Astrocyte (in vitro differentiated cells and primary cell): ENCODE measurements around the gene XYLT1. TPM values are rescaled to one million over a fixed set of nuclear protein-coding genes. Genes with fewer than 3 reads are reported as not detected.

Source experiments
- DNase-seq: peaks from one replicate; pipeline ENCODE4 v3.0.0-alpha.2; 2010; ENCODE audit warnings: low read depth
- FAIRE-seq: peaks from 2 replicates; lab custom pipeline; 2011; peaks lifted over from hg19 to GRCh38; lab: Jason Lieb, UNC
- H2AFZ ChIP-seq: 2 replicates; pipeline ENCODE4 v1.6.0; 2012; ENCODE audit warnings: low read depth, low read length, inconsistent platforms
- H3K27ac ChIP-seq: 2 replicates; pipeline ENCODE4 v1.5.1; 2011; ENCODE audit warnings: low read depth, low read length, inconsistent platforms
- H3K27me3 ChIP-seq: 2 replicates; pipeline ENCODE4 v1.6.0; 2011; ENCODE audit warnings: low read length, inconsistent platforms; ENCODE audit not compliant: insufficient read depth
- H3K36me3 ChIP-seq: 2 replicates; pipeline ENCODE4 v1.5.1; 2011; ENCODE audit warnings: low read length, inconsistent platforms; ENCODE audit not compliant: insufficient read depth
- H3K4me1 ChIP-seq: 2 replicates; pipeline ENCODE4 v1.5.1; 2011; ENCODE audit warnings: low read length, inconsistent platforms; ENCODE audit not compliant: insufficient read depth
- H3K4me2 ChIP-seq: 2 replicates; pipeline ENCODE4 v1.6.0; 2012; ENCODE audit warnings: low read length, inconsistent platforms
- H3K4me3 ChIP-seq: 2 replicates; pipeline ENCODE4 v1.5.1; 2011; ENCODE audit warnings: low read depth, mild to moderate bottlenecking, low read length, inconsistent platforms; ENCODE audit not compliant: insufficient read depth
- H3K79me2 ChIP-seq: 2 replicates; pipeline ENCODE4 v1.6.0; 2012; ENCODE audit warnings: mild to moderate bottlenecking, low read length, inconsistent platforms; ENCODE audit not compliant: insufficient read depth
- H3K9ac ChIP-seq: 2 replicates; pipeline ENCODE4 v1.6.0; 2012; ENCODE audit warnings: mild to moderate bottlenecking, low read length, inconsistent platforms
- H3K9me3 ChIP-seq: 2 replicates; pipeline ENCODE4 v1.5.1; 2012; ENCODE audit warnings: low read depth, mild to moderate bottlenecking, low read length, inconsistent platforms; ENCODE audit not compliant: insufficient read depth
- H4K20me1 ChIP-seq: 2 replicates; pipeline ENCODE4 v1.6.0; 2012; ENCODE audit warnings: low read length, inconsistent platforms; ENCODE audit not compliant: insufficient read depth
- H3K27ac Mint-ChIP-seq: one replicate; pipeline ENCODE4 v1.8.0; 2021; ENCODE audit warnings: mild to moderate bottlenecking, mixed read lengths; ENCODE audit not compliant: unreplicated experiment
- H3K27me3 Mint-ChIP-seq: one replicate; pipeline ENCODE4 v1.8.0; 2021; ENCODE audit warnings: low read depth, mixed read lengths; ENCODE audit not compliant: unreplicated experiment
- H3K36me3 Mint-ChIP-seq: one replicate; pipeline ENCODE4 v1.8.0; 2021; ENCODE audit warnings: low read depth, mixed read lengths; ENCODE audit not compliant: unreplicated experiment
- H3K4me1 Mint-ChIP-seq: one replicate; pipeline ENCODE4 v1.8.0; 2021; ENCODE audit warnings: low read depth, mixed read lengths; ENCODE audit not compliant: unreplicated experiment
- H3K4me3 Mint-ChIP-seq: one replicate; pipeline ENCODE4 v1.8.0; 2021; ENCODE audit warnings: mild to moderate bottlenecking, moderate library complexity, mixed read lengths; ENCODE audit not compliant: unreplicated experiment
- H3K9me3 Mint-ChIP-seq: one replicate; pipeline ENCODE4 v1.8.0; 2021; ENCODE audit warnings: mild to moderate bottlenecking, mixed read lengths; ENCODE audit not compliant: unreplicated experiment
- CTCF ChIP-seq: IDR thresholded peaks from 2 replicates; pipeline ENCODE4 v1.5.1; 2011; ENCODE audit warnings: low read depth, mild to moderate bottlenecking, inconsistent platforms, low read length, moderate library complexity; ENCODE audit not compliant: insufficient read depth
- EZH2 ChIP-seq: IDR thresholded peaks from 2 replicates; pipeline ENCODE4 v1.6.1; 2012; ENCODE audit warnings: mild to moderate bottlenecking, low read length, inconsistent platforms; ENCODE audit not compliant: insufficient read depth
- total RNA-seq: library from RNA; stranded (reverse); gene quantifications from 2 replicates; pipeline ENCODE4 v1.2.1, GENCODE V29; 2021

XYLT1 gene
- total RNA-seq, 1 donor from 2014 or later = 22.9 TPM

GRCh38 chr16:17223576-17223975 is 247.2 kb downstream of the XYLT1 start:
- peaks cover 90% of the 10 kb centered on the region for H4K20me1 ChIP-seq
- H3K27me3 Mint-ChIP-seq = no peaks in the 10 kb centered on the region
- peaks cover 11% of the 10 kb centered on the region for H3K79me2 ChIP-seq
- H3K4me2 ChIP-seq = no peak overlapping the region
- no peak overlapping the region for H3K27ac Mint-ChIP-seq
- H3K9ac ChIP-seq = no peak overlapping the region
- H3K9me3 ChIP-seq = no peaks in the 10 kb centered on the region
- FAIRE-seq (no peak), DNase-seq (no peak)
- no peak for TF ChIP-seq EZH2
- no peak for TF ChIP-seq CTCF
- no peak overlapping the region for H3K27ac ChIP-seq
- no peak overlapping the region for H2AFZ ChIP-seq
- peaks cover 3% of the 10 kb centered on the region for H3K36me3 ChIP-seq
- H3K36me3 Mint-ChIP-seq = peaks cover 7% of the 10 kb centered on the region
- H3K9me3 Mint-ChIP-seq = no peaks in the 10 kb centered on the region
- H3K4me1 Mint-ChIP-seq = peaks cover 3% of the 10 kb centered on the region
- H3K4me3 ChIP-seq = no peak overlapping the region
- H3K27me3 ChIP-seq = no peaks in the 10 kb centered on the region
- H3K4me3 Mint-ChIP-seq = no peak overlapping the region
- peaks cover 14% of the 10 kb centered on the region for H3K4me1 ChIP-seq

GRCh38 chr16:17222871-17223401 is 247.8 kb downstream of the XYLT1 start:
- Mint-ChIP-seq H3K27ac (no peak overlapping the region), H3K27me3 (no peaks in the 10 kb centered on the region), H3K36me3 (peaks cover 2% of the 10 kb centered on the region), H3K9me3 (no peaks in the 10 kb centered on the region), H3K4me1 (peaks cover 3% of the 10 kb centered on the region), H3K4me3 (no peak overlapping the region)
- H3K9me3 ChIP-seq = no peaks in the 10 kb centered on the region
- H3K4me2 ChIP-seq = no peak overlapping the region
- no peak overlapping the region for H2AFZ ChIP-seq
- no peak overlapping the region for H3K9ac ChIP-seq
- no peaks in the 10 kb centered on the region for H3K27me3 ChIP-seq
- peaks cover 11% of the 10 kb centered on the region for H3K79me2 ChIP-seq
- peaks cover 14% of the 10 kb centered on the region for H3K4me1 ChIP-seq
- H3K4me3 ChIP-seq = no peak overlapping the region
- no peak for TF ChIP-seq CTCF
- TF ChIP-seq EZH2 = no peak
- FAIRE-seq (no peak), DNase-seq (peak; percentile 24)
- no peak overlapping the region for H3K27ac ChIP-seq
- H4K20me1 ChIP-seq = peaks cover 90% of the 10 kb centered on the region
- peaks cover 3% of the 10 kb centered on the region for H3K36me3 ChIP-seq

- FAIRE-seq = no peak
These were observed 250.8 kb downstream of the XYLT1 start for GRCh38 chr16:17219991-17220390.

More at GRCh38 chr16:17219991-17220390, 250.8 kb downstream of the XYLT1 start:
- peaks cover 16% of the 10 kb centered on the region for H3K79me2 ChIP-seq
- H2AFZ ChIP-seq = no peak overlapping the region
- H3K27me3 ChIP-seq = no peaks in the 10 kb centered on the region
- no peak overlapping the region for H3K4me3 ChIP-seq
- Mint-ChIP-seq H3K36me3 (peaks cover 2% of the 10 kb centered on the region), H3K4me3 (no peak overlapping the region), H3K27ac (no peak overlapping the region), H3K4me1 (peaks cover 1% of the 10 kb centered on the region), H3K27me3 (no peaks in the 10 kb centered on the region), H3K9me3 (no peaks in the 10 kb centered on the region)
- H3K36me3 ChIP-seq = no peaks in the 10 kb centered on the region
- H4K20me1 ChIP-seq = peaks cover 87% of the 10 kb centered on the region
- H3K9me3 ChIP-seq = no peaks in the 10 kb centered on the region
- no peak overlapping the region for H3K4me2 ChIP-seq
- H3K9ac ChIP-seq = no peak overlapping the region
- no peak for DNase-seq
- peaks cover 3% of the 10 kb centered on the region for H3K4me1 ChIP-seq
- no peak for TF ChIP-seq EZH2
- no peak for TF ChIP-seq CTCF
- no peak overlapping the region for H3K27ac ChIP-seq
